Measurements from ENCODE around the gene NEUROD4. TPM values are rescaled to one million over a fixed set of nuclear protein-coding genes. Genes with fewer than 3 reads are reported as not detected.

The NEUROD4 gene
- total RNA-seq, 2 experiments from 2014 or later: not detected

DNA sequence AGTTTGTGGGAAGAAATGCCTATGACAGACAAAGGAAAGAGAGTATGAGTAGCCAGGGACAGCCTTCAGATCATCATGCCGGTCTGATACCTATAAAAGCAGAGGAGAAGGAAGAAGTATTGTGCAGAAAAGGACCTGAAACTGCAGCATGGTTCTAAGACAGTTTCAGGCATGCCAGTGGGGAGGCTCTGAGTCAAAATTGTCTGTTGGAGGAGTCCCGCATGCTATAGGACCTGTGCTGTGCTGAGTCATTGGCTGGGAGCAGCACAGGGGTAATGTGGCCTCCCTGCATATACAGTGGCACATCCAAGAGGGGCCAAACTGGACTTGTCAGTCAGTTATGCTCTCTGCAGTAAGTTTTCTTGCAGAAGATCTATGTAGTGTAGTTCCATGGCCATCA is 40.7 kb downstream of the NEUROD4 start:
- peak; percentile 23 for DNase-seq (ENCODE audit: low spot score)
- H3K9me3 ChIP-seq (ENCODE audit: low read length): no peaks in the 10 kb centered on the region
- H3K9me2 ChIP-seq (ENCODE audit: insufficient read depth, low read length): no peaks in the 10 kb centered on the region
- peak overlapping the region; percentile 55 for H2AFZ ChIP-seq (ENCODE audit: low read length)
- intact Hi-C loops (cut with micrococcal nuclease; ENCODE audit: unreplicated experiment): no loop called here
- POLR2A ChIA-PET: no interaction called here
- no peaks in the 10 kb centered on the region for H3K36me3 ChIP-seq (ENCODE audit: insufficient read depth, low read length)
- H3K4me2 ChIP-seq (ENCODE audit: low read length): peak overlapping the region; percentile 9
- no peak overlapping the region for H3K4me3 ChIP-seq (ENCODE audit: low read depth, low read length, poor library complexity, severe bottlenecking)
- peaks cover 9% of the 10 kb centered on the region for H3K4me1 ChIP-seq (ENCODE audit: insufficient read depth, low read length, poor library complexity, severe bottlenecking)
- H3K79me2 ChIP-seq (ENCODE audit: insufficient read depth, low read depth, low read length): no peaks in the 10 kb centered on the region
- H4K20me1 ChIP-seq (ENCODE audit: insufficient read depth, low read length): no peaks in the 10 kb centered on the region
- no TSS peak for BruUV-seq (replicated peaks)
- TF ChIP-seq EZH2phosphoT487 (IDR thresholded peaks at IDR 0.05; ENCODE audit: borderline replicate concordance, low read depth, low read length): no peak
- TF ChIP-seq, protein P1, sequence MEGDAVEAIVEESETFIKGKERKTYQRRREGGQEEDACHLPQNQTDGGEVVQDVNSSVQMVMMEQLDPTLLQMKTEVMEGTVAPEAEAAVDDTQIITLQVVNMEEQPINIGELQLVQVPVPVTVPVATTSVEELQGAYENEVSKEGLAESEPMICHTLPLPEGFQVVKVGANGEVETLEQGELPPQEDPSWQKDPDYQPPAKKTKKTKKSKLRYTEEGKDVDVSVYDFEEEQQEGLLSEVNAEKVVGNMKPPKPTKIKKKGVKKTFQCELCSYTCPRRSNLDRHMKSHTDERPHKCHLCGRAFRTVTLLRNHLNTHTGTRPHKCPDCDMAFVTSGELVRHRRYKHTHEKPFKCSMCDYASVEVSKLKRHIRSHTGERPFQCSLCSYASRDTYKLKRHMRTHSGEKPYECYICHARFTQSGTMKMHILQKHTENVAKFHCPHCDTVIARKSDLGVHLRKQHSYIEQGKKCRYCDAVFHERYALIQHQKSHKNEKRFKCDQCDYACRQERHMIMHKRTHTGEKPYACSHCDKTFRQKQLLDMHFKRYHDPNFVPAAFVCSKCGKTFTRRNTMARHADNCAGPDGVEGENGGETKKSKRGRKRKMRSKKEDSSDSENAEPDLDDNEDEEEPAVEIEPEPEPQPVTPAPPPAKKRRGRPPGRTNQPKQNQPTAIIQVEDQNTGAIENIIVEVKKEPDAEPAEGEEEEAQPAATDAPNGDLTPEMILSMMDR (conservative IDR thresholded peaks at IDR 0.05; ENCODE audit: low read length): no peak
- CTCF ChIA-PET (ENCODE audit: unreplicated experiment): no interaction called here
- H3K27ac ChIP-seq (ENCODE audit: low read depth, low read length, poor library complexity, severe bottlenecking): no peak overlapping the region

DNA sequence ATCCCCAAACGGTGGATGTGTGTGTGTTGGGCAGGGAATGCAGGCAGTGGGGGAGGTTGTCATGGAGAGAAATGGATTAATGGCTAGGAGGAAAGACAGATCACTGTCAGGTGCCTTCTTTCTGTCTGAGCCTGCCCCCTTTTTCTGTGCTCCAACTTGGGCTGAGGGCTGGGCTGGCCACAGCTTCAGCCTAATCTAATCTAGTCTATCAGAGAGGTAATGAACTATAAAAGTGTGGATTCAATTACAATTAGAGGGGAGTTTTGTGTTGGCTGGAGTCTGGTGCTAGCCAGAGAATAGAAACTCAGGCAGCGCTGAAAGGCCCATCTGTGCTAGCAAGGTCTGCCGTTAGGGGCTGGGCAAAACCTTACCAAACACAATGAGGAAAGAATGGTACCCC is 41.2 kb downstream of the NEUROD4 start:
- intact Hi-C loops (cut with micrococcal nuclease; ENCODE audit: unreplicated experiment): no loop called here

DNA sequence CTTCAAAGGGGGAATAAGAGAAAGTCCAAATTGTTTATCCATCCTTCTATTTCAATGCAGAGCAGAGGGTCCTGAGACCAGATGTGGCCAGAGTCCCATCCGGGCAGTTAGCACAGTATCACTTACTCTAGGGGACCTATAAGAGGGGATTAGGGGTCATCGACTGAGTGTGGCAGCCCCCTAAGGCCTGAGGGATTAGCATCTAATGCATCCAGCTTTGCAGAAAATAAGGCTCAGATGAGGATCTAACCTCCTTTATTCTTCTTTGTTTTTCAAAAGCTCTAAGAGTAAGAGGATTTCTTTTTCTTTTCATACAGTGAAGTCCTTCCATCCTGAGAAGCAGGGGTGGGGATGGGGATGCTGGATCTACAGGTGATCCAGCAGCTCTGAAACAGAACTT is 43.5 kb downstream of the NEUROD4 start:
- Histone ChIP-seq H3K79me2 (ENCODE audit: insufficient read depth, low read depth, low read length) (no peaks in the 10 kb centered on the region), H3K27ac (ENCODE audit: low read depth, low read length, poor library complexity, severe bottlenecking) (no peak overlapping the region), H3K9me2 (ENCODE audit: insufficient read depth, low read length) (no peaks in the 10 kb centered on the region), H3K4me3 (ENCODE audit: low read depth, low read length, poor library complexity, severe bottlenecking) (no peak overlapping the region), H3K36me3 (ENCODE audit: insufficient read depth, low read length) (no peaks in the 10 kb centered on the region), H4K20me1 (ENCODE audit: insufficient read depth, low read length) (no peaks in the 10 kb centered on the region), H3K4me1 (ENCODE audit: insufficient read depth, low read length, poor library complexity, severe bottlenecking) (peaks cover 9% of the 10 kb centered on the region), H2AFZ (ENCODE audit: low read length) (no peak overlapping the region), H3K4me2 (ENCODE audit: low read length) (no peak overlapping the region), H3K9me3 (ENCODE audit: low read length) (no peaks in the 10 kb centered on the region)
- intact Hi-C loops (cut with micrococcal nuclease; ENCODE audit: unreplicated experiment): no loop called here
- POLR2A ChIA-PET: no interaction called here
- no peak for TF ChIP-seq EZH2phosphoT487 (IDR thresholded peaks at IDR 0.05; ENCODE audit: borderline replicate concordance, low read depth, low read length)
- TF ChIP-seq, protein P1 (conservative IDR thresholded peaks at IDR 0.05; ENCODE audit: low read length): no peak
- no peak for DNase-seq (ENCODE audit: low spot score)
- CTCF ChIA-PET (ENCODE audit: unreplicated experiment): no interaction called here
- BruUV-seq (replicated peaks): no TSS peak

More for the DNA sequence above, 41.2 kb downstream of the NEUROD4 start:
- H3K4me3 ChIP-seq (ENCODE audit: low read depth, low read length, poor library complexity, severe bottlenecking): no peak overlapping the region
- POLR2A ChIA-PET: no interaction called here
- DNase-seq (ENCODE audit: low spot score): no peak
- TF ChIP-seq, protein P1 (conservative IDR thresholded peaks at IDR 0.05; ENCODE audit: low read length): no peak
- TF ChIP-seq EZH2phosphoT487 (IDR thresholded peaks at IDR 0.05; ENCODE audit: borderline replicate concordance, low read depth, low read length): no peak
- CTCF ChIA-PET (ENCODE audit: unreplicated experiment): no interaction called here
- H3K36me3 ChIP-seq (ENCODE audit: insufficient read depth, low read length): no peaks in the 10 kb centered on the region
- peaks cover 9% of the 10 kb centered on the region for H3K4me1 ChIP-seq (ENCODE audit: insufficient read depth, low read length, poor library complexity, severe bottlenecking)
- peak overlapping the region; percentile 55 for H2AFZ ChIP-seq (ENCODE audit: low read length)
- no peak overlapping the region for H3K27ac ChIP-seq (ENCODE audit: low read depth, low read length, poor library complexity, severe bottlenecking)
- H3K4me2 ChIP-seq (ENCODE audit: low read length): peak overlapping the region; percentile 9
- H4K20me1 ChIP-seq (ENCODE audit: insufficient read depth, low read length): no peaks in the 10 kb centered on the region
- H3K79me2 ChIP-seq (ENCODE audit: insufficient read depth, low read depth, low read length): no peaks in the 10 kb centered on the region
- no peaks in the 10 kb centered on the region for H3K9me2 ChIP-seq (ENCODE audit: insufficient read depth, low read length)
- BruUV-seq (replicated peaks): no TSS peak
- H3K9me3 ChIP-seq (ENCODE audit: low read length): no peaks in the 10 kb centered on the region
